ENCODE measurements around the gene PCDHA1. TPM values are rescaled to one million over a fixed set of nuclear protein-coding genes. Genes with fewer than 3 reads are reported as not detected.

PCDHA1 gene
- total RNA-seq, 1 experiment from 2014 or later, result not detected

DNA sequence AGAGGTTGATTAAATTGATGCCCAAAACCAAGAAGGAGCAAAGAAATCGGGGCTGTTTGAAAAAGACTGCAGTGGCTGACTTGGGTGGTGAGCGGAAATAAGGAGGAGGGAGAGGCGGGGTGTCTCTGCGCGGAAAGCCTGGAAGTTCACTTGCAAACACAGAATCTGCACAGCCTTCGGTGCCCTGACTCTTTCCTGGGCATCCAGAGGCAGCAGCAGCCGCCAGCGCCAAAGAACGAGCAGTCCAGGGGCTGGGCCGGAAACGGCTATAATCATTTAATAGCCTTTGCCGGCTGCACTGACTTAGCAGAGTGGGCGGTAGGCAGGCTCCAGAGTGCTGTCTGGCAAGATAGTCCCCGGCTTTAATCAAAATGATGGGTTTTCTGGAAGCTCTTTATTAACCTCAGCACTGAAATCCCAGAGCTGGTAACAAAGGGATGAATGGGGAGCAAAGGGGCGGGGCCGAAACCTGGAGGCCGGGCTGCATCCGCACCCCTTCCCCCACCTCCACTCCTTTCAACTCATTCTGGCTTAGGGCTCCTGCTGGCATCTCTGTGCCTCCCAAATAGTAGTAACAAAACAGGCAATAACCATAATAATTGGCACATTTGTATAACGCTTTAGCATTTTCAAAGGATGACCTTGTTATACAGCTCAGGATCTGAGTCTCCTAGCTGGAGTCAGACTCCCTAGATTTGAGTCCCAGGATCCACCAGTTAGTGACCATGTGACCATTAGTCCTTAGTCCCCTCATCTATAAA, 216.1 kb downstream of the PCDHA1 start:
- no peak for TF ChIP-seq CTCF (IDR thresholded peaks at IDR 0.05; ENCODE audit: insufficient read depth in 1 of 2, low read depth in 1 of 2, low read length in 1 of 2, severe bottlenecking in 1 of 2, unreplicated experiment in 1 of 2)
- Histone ChIP-seq H3K9me3 (no peaks in the 10 kb centered on the region), H3K27me3 (replicated peaks; ENCODE audit: control insufficient read depth, insufficient read depth, low read length) (no peaks in the 10 kb centered on the region), H3K4me1 (no peaks in the 10 kb centered on the region), H3K36me3 (ENCODE audit: control insufficient read depth, insufficient read depth, low read length) (no peaks in the 10 kb centered on the region), H3K4me3 (ENCODE audit: low read depth, low read length) (peak overlapping the region; percentile 12; the same call in 1 of the 2 replicates)
- Mint-ChIP-seq H3K9me3 (ENCODE audit: unreplicated experiment) (peaks cover 6% of the 10 kb centered on the region), H3K27ac (ENCODE audit: unreplicated experiment) (no peak overlapping the region), H3K27me3 (ENCODE audit: insufficient read depth, unreplicated experiment) (no peaks in the 10 kb centered on the region), H3K4me3 (ENCODE audit: unreplicated experiment) (peak overlapping the region; percentile 50), H3K4me1 (ENCODE audit: low read depth, unreplicated experiment) (no peaks in the 10 kb centered on the region), H3K36me3 (ENCODE audit: insufficient read depth, unreplicated experiment) (no peaks in the 10 kb centered on the region)
- no TSS peak for BruUV-seq (replicated peaks)
- POLR2A ChIA-PET, result interaction anchor here (0.6 kb wide), 1 partner anchor 823 kb away, joined by 4 read pairs; no protein-coding TSS in a partner anchor
- CTCF ChIA-PET, result no interaction called here
- no peak for DNase-seq
- intact Hi-C loops (cut with micrococcal nuclease; ENCODE audit: unreplicated experiment), result no loop called here

DNA sequence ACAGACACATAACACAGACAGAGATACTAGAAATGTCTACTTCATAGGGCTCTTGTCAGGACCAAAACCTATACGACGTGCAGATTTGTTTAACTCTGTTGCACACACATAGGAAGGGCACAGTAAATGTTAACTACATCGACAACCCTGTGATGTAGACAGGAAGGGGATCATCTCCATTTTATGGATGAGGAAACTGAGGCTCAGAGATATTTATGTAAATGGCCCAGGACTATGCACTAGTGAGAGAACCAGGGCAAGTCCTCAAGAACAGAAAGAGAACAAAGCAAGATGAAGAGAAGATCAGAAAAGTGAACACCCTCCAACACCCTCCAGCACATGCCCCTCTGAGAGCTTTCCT, 216.6 kb downstream of the PCDHA1 start:
- no peaks in the 10 kb centered on the region for H3K4me1 Mint-ChIP-seq (ENCODE audit: low read depth, unreplicated experiment)
- POLR2A ChIA-PET, result no interaction called here
- no peaks in the 10 kb centered on the region for H3K36me3 Mint-ChIP-seq (ENCODE audit: insufficient read depth, unreplicated experiment)
- TF ChIP-seq CTCF (IDR thresholded peaks at IDR 0.05; ENCODE audit: insufficient read depth in 1 of 2, low read depth in 1 of 2, low read length in 1 of 2, severe bottlenecking in 1 of 2, unreplicated experiment in 1 of 2), result no peak
- intact Hi-C loops (cut with micrococcal nuclease; ENCODE audit: unreplicated experiment), result no loop called here
- no peak overlapping the region for H3K27ac Mint-ChIP-seq (ENCODE audit: unreplicated experiment)
- H3K36me3 ChIP-seq (ENCODE audit: control insufficient read depth, insufficient read depth, low read length), result no peaks in the 10 kb centered on the region
- no peak overlapping the region for H3K4me3 ChIP-seq (ENCODE audit: low read depth, low read length)
- H3K27me3 ChIP-seq (replicated peaks; ENCODE audit: control insufficient read depth, insufficient read depth, low read length), result no peaks in the 10 kb centered on the region
- H3K9me3 ChIP-seq, result no peaks in the 10 kb centered on the region
- no TSS peak for BruUV-seq (replicated peaks)
- no peaks in the 10 kb centered on the region for H3K4me1 ChIP-seq
- no peak for DNase-seq
- H3K27me3 Mint-ChIP-seq (ENCODE audit: insufficient read depth, unreplicated experiment), result no peaks in the 10 kb centered on the region
- no peak overlapping the region for H3K4me3 Mint-ChIP-seq (ENCODE audit: unreplicated experiment)
- CTCF ChIA-PET, result no interaction called here
- H3K9me3 Mint-ChIP-seq (ENCODE audit: unreplicated experiment), result peaks cover 9% of the 10 kb centered on the region

- no peaks in the 10 kb centered on the region for H3K9me3 ChIP-seq
- no peaks in the 10 kb centered on the region for H3K4me1 Mint-ChIP-seq (ENCODE audit: low read depth, unreplicated experiment)
- CTCF ChIA-PET, result no interaction called here
- no peak for TF ChIP-seq CTCF (IDR thresholded peaks at IDR 0.05; ENCODE audit: insufficient read depth in 1 of 2, low read depth in 1 of 2, low read length in 1 of 2, severe bottlenecking in 1 of 2, unreplicated experiment in 1 of 2)
- no peaks in the 10 kb centered on the region for H3K4me1 ChIP-seq
- H3K36me3 ChIP-seq (ENCODE audit: control insufficient read depth, insufficient read depth, low read length), result no peaks in the 10 kb centered on the region
- no TSS peak for BruUV-seq (replicated peaks)
- no peaks in the 10 kb centered on the region for H3K27me3 ChIP-seq (replicated peaks; ENCODE audit: control insufficient read depth, insufficient read depth, low read length)
- no peak overlapping the region for H3K4me3 Mint-ChIP-seq (ENCODE audit: unreplicated experiment)
- no peak overlapping the region for H3K27ac Mint-ChIP-seq (ENCODE audit: unreplicated experiment)
- no peaks in the 10 kb centered on the region for H3K27me3 Mint-ChIP-seq (ENCODE audit: insufficient read depth, unreplicated experiment)
- no peak overlapping the region for H3K4me3 ChIP-seq (ENCODE audit: low read depth, low read length)
- POLR2A ChIA-PET, result no interaction called here
- intact Hi-C loops (cut with micrococcal nuclease; ENCODE audit: unreplicated experiment), result no loop called here
- H3K36me3 Mint-ChIP-seq (ENCODE audit: insufficient read depth, unreplicated experiment), result no peaks in the 10 kb centered on the region
- DNase-seq, result no peak
- peaks cover 9% of the 10 kb centered on the region for H3K9me3 Mint-ChIP-seq (ENCODE audit: unreplicated experiment)
Observed at GRCh38 chr5:141003031-141003430, 217.1 kb downstream of the PCDHA1 start.

Measured in Caco-2 (cell line).